HL-60 (cell line): ENCODE results near the gene NAALADL2.

Experiments
- DNase-seq, 2 experiments: peaks; one replicate each; pipeline ENCODE4 v3.0.0-alpha.2; 2010 to 2020; ENCODE audit warnings: low read depth in 1 of 2, low spot score in 1 of 2
- H3K27ac ChIP-seq: fragments of 250-450 bp; sonication (Bioruptor Pico); replicated peaks from 2 replicates; pipeline ENCODE4 v1.5.1; 2020; ENCODE audit warnings: mild to moderate bottlenecking, moderate library complexity
- H3K27me3 ChIP-seq: fragments of 250-450 bp; sonication (Bioruptor Pico); 2 replicates; pipeline ENCODE4 v1.5.1; 2021; ENCODE audit warnings: mild to moderate bottlenecking, moderate library complexity; ENCODE audit not compliant: insufficient read depth, poor library complexity, severe bottlenecking
- H3K4me3 ChIP-seq: replicated peaks from 2 replicates; pipeline ENCODE4 v1.5.1; 2011; ENCODE audit warnings: mild to moderate bottlenecking, control low read depth, low read length; ENCODE audit not compliant: insufficient read depth
- GABPA ChIP-seq: IDR thresholded peaks from 2 replicates; pipeline ENCODE4 v1.6.1; 2012; ENCODE audit warnings: low read depth
- POLR2AphosphoS5 ChIP-seq: IDR thresholded peaks from 2 replicates; pipeline ENCODE4 v1.6.1; 2012; ENCODE audit warnings: low read depth
- SPI1 ChIP-seq: IDR thresholded peaks from 2 replicates; pipeline ENCODE4 v1.6.1; 2012; ENCODE audit warnings: low read depth, mild to moderate bottlenecking, borderline replicate concordance
- TF ChIP-seq, protein P1 (sequence below): IDR thresholded peaks from 2 replicates; pipeline ENCODE4 v1.6.1; 2012; ENCODE audit warnings: low read depth; ENCODE audit not compliant: insufficient replicate concordance
- TF ChIP-seq, protein P2 (sequence below): IDR thresholded peaks from one replicate; pipeline ENCODE4 v1.5.1; 2011; ENCODE audit warnings: low read length, control low read depth, inconsistent platforms; ENCODE audit not compliant: insufficient read depth

NAALADL2 gene

DNA sequence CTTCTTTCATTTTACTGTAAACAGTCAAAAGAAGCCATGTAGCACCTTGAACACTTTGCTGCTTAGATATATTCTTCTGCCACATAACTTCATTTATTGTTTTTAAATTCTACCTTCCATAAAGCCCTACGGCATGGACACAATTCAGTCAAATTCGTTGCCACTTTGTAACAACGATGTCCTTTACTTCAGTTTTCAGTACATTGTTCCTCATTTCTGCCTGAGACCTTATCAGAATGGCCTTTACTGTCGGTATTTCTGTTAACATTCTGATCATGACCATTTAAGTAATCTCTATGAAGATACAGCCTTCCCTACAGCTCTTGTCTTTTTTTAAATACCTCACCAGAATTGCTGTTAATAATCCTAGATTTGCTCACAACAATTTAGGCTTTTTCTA lies 466.9 kb downstream of the NAALADL2 start:
- Histone ChIP-seq H3K4me3 (no peak overlapping the region), H3K27me3 (no peaks in the 10 kb centered on the region), H3K27ac (no peak overlapping the region)
- TF ChIP-seq, protein P1, sequence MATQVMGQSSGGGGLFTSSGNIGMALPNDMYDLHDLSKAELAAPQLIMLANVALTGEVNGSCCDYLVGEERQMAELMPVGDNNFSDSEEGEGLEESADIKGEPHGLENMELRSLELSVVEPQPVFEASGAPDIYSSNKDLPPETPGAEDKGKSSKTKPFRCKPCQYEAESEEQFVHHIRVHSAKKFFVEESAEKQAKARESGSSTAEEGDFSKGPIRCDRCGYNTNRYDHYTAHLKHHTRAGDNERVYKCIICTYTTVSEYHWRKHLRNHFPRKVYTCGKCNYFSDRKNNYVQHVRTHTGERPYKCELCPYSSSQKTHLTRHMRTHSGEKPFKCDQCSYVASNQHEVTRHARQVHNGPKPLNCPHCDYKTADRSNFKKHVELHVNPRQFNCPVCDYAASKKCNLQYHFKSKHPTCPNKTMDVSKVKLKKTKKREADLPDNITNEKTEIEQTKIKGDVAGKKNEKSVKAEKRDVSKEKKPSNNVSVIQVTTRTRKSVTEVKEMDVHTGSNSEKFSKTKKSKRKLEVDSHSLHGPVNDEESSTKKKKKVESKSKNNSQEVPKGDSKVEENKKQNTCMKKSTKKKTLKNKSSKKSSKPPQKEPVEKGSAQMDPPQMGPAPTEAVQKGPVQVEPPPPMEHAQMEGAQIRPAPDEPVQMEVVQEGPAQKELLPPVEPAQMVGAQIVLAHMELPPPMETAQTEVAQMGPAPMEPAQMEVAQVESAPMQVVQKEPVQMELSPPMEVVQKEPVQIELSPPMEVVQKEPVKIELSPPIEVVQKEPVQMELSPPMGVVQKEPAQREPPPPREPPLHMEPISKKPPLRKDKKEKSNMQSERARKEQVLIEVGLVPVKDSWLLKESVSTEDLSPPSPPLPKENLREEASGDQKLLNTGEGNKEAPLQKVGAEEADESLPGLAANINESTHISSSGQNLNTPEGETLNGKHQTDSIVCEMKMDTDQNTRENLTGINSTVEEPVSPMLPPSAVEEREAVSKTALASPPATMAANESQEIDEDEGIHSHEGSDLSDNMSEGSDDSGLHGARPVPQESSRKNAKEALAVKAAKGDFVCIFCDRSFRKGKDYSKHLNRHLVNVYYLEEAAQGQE: no peak
- TF ChIP-seq SPI1 (no peak), POLR2AphosphoS5 (no peak), GABPA (no peak)
- TF ChIP-seq, protein P2, sequence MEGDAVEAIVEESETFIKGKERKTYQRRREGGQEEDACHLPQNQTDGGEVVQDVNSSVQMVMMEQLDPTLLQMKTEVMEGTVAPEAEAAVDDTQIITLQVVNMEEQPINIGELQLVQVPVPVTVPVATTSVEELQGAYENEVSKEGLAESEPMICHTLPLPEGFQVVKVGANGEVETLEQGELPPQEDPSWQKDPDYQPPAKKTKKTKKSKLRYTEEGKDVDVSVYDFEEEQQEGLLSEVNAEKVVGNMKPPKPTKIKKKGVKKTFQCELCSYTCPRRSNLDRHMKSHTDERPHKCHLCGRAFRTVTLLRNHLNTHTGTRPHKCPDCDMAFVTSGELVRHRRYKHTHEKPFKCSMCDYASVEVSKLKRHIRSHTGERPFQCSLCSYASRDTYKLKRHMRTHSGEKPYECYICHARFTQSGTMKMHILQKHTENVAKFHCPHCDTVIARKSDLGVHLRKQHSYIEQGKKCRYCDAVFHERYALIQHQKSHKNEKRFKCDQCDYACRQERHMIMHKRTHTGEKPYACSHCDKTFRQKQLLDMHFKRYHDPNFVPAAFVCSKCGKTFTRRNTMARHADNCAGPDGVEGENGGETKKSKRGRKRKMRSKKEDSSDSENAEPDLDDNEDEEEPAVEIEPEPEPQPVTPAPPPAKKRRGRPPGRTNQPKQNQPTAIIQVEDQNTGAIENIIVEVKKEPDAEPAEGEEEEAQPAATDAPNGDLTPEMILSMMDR: no peak
- no peak for DNase-seq

DNA sequence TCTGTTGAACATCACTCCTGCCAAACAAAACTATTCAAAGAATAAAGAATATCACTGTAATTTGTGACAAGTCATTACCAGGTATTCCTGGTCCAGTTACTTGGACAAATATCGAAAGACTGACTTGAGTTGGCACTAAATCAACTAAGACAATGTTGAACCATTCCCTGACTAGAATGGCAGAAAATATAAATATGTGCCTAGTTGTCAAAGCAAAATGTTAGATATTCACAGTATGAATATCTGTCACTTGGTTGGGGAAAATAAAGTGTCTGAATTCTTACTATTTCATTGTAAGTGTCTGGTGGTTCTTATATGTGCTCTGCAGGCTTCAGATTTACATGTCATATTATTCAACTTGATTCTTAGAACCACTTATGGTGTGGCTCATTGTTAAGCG lies 470.2 kb downstream of the NAALADL2 start:
- no peaks in the 10 kb centered on the region for H3K27me3 ChIP-seq
- H3K27ac ChIP-seq: no peak overlapping the region
- H3K4me3 ChIP-seq: no peak overlapping the region
- TF ChIP-seq, protein P2: no peak
- no peak for TF ChIP-seq SPI1
- no peak for TF ChIP-seq POLR2AphosphoS5
- no peak for TF ChIP-seq GABPA
- TF ChIP-seq, protein P1: no peak
- no peak for DNase-seq

DNA sequence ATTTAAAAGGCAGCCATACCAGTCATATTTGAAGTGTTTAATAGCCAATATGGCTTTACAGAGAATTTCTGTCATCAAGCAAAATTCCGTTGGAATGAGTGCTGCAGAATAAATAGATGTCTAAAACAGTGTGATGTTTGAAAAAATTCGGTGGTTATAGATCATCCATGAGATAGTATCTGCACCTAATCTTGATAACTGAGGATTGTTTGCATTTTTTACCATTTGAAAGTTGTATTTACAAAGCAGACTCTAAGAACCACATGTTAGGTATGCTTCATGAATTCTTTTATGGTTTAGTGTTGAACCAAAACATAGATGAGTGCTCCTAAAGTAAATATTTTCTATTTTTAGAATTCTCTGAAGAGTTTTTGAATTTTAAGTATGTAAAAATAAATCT lies 476.1 kb downstream of the NAALADL2 start:
- H3K27me3 ChIP-seq: no peaks in the 10 kb centered on the region
- TF ChIP-seq GABPA (no peak), SPI1 (no peak), POLR2AphosphoS5 (no peak)
- TF ChIP-seq, protein P1: no peak
- TF ChIP-seq, protein P2: no peak
- no peak overlapping the region for H3K4me3 ChIP-seq
- H3K27ac ChIP-seq: no peak overlapping the region
- DNase-seq: no peak
